HL-60 (cell line): ENCODE results near the gene IFNAR2.

ENCODE experiments used
- DNase-seq, 2 experiments: peaks; one replicate each; pipeline ENCODE4 v3.0.0-alpha.2; 2010 to 2020; ENCODE audit warnings: low read depth in 1 of 2, low spot score in 1 of 2
- H3K27ac ChIP-seq: fragments of 250-450 bp; sonication (Bioruptor Pico); replicated peaks from 2 replicates; pipeline ENCODE4 v1.5.1; 2020; ENCODE audit warnings: mild to moderate bottlenecking, moderate library complexity
- H3K27me3 ChIP-seq: fragments of 250-450 bp; sonication (Bioruptor Pico); 2 replicates; pipeline ENCODE4 v1.5.1; 2021; ENCODE audit warnings: mild to moderate bottlenecking, moderate library complexity; ENCODE audit not compliant: insufficient read depth, poor library complexity, severe bottlenecking
- H3K4me3 ChIP-seq: replicated peaks from 2 replicates; pipeline ENCODE4 v1.5.1; 2011; ENCODE audit warnings: mild to moderate bottlenecking, control low read depth, low read length; ENCODE audit not compliant: insufficient read depth
- CTCF ChIP-seq: IDR thresholded peaks from one replicate; pipeline ENCODE4 v1.5.1; 2011; ENCODE audit warnings: low read length, control low read depth, inconsistent platforms; ENCODE audit not compliant: insufficient read depth
- GABPA ChIP-seq: IDR thresholded peaks from 2 replicates; pipeline ENCODE4 v1.6.1; 2012; ENCODE audit warnings: low read depth
- POLR2AphosphoS5 ChIP-seq: IDR thresholded peaks from 2 replicates; pipeline ENCODE4 v1.6.1; 2012; ENCODE audit warnings: low read depth
- REST ChIP-seq: IDR thresholded peaks from 2 replicates; pipeline ENCODE4 v1.6.1; 2012; ENCODE audit warnings: low read depth; ENCODE audit not compliant: insufficient replicate concordance
- SPI1 ChIP-seq: IDR thresholded peaks from 2 replicates; pipeline ENCODE4 v1.6.1; 2012; ENCODE audit warnings: low read depth, mild to moderate bottlenecking, borderline replicate concordance

Gene IFNAR2

GRCh38 chr21:33266789-33267135 lies 37.0 kb downstream of the IFNAR2 start:
- DNase-seq: no peak
- Histone ChIP-seq H3K4me3 (peak overlapping the region; percentile 80), H3K27me3 (no peaks in the 10 kb centered on the region), H3K27ac (peak overlapping the region; percentile 86)
- TF ChIP-seq GABPA: no peak
- TF ChIP-seq SPI1: no peak

GRCh38 chr21:33267250-33267649 lies 37.5 kb downstream of the IFNAR2 start:
- Histone ChIP-seq H3K4me3 (peak overlapping the region; percentile 80), H3K27ac (peak overlapping the region; percentile 86), H3K27me3 (no peaks in the 10 kb centered on the region)
- DNase-seq: no peak
- TF ChIP-seq SPI1 (no peak), GABPA (no peak), POLR2AphosphoS5 (no peak), CTCF (no peak), REST (no peak)

- TF ChIP-seq CTCF (no peak), SPI1 (no peak), GABPA (no peak), REST (no peak), POLR2AphosphoS5 (no peak)
- no peak overlapping the region for H3K27ac ChIP-seq
- no peak for DNase-seq
- no peak overlapping the region for H3K4me3 ChIP-seq
- H3K27me3 ChIP-seq: no peaks in the 10 kb centered on the region
Measured at GRCh38 chr21:33268393-33268736, 38.6 kb downstream of the IFNAR2 start.

- no peak overlapping the region for H3K27ac ChIP-seq
- DNase-seq: no peak
Measured at GRCh38 chr21:33268737-33269441, 39.2 kb downstream of the IFNAR2 start.

More at GRCh38 chr21:33268737-33269441, 39.2 kb downstream of the IFNAR2 start:
- no peaks in the 10 kb centered on the region for H3K27me3 ChIP-seq
- TF ChIP-seq POLR2AphosphoS5: no peak
- TF ChIP-seq GABPA: no peak
- TF ChIP-seq SPI1: no peak
- TF ChIP-seq REST: no peak
- TF ChIP-seq CTCF: no peak
- no peak overlapping the region for H3K4me3 ChIP-seq
